22Rv1 (cell line): ENCODE data around the gene ITPK1.

ENCODE experiments used
- ZFX ChIP-seq: fragments of 450-650 bp; IDR thresholded peaks from 2 replicates; pipeline ENCODE4 v1.6.1; 2017; ENCODE audit warnings: antibody characterized with exemption, borderline replicate concordance
- TF ChIP-seq, protein P1 (sequence below): fragments of 450-650 bp; IDR thresholded peaks from 2 replicates; pipeline ENCODE4 v1.5.1; 2017; ENCODE audit warnings: mild to moderate bottlenecking

DNA sequence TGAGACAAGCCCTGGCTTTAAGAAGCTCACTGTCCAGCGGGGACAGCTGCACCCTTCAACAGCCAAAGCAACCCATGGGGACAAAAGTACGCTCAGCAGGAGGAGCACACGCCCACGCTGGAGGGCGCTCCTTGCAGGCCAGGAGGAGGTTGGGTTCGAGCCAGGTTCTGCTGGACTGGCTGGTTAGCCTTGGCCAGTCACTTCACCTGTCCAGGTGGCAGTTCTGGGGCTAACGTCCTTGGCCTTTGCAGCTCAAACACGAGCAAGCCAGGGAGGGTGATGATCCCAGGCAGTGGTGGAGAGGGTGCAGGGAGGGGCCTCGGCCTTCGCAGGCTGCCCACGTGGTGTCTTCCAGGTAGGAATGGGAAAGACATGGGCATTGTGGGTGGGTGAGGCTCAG, 179.6 kb downstream of the ITPK1 start:
- TF ChIP-seq, protein P1, sequence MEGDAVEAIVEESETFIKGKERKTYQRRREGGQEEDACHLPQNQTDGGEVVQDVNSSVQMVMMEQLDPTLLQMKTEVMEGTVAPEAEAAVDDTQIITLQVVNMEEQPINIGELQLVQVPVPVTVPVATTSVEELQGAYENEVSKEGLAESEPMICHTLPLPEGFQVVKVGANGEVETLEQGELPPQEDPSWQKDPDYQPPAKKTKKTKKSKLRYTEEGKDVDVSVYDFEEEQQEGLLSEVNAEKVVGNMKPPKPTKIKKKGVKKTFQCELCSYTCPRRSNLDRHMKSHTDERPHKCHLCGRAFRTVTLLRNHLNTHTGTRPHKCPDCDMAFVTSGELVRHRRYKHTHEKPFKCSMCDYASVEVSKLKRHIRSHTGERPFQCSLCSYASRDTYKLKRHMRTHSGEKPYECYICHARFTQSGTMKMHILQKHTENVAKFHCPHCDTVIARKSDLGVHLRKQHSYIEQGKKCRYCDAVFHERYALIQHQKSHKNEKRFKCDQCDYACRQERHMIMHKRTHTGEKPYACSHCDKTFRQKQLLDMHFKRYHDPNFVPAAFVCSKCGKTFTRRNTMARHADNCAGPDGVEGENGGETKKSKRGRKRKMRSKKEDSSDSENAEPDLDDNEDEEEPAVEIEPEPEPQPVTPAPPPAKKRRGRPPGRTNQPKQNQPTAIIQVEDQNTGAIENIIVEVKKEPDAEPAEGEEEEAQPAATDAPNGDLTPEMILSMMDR: no peak
- TF ChIP-seq ZFX: no peak
